Gastrocnemius medialis (tissue), 4 donors: ENCODE measurements around the gene BCL7B.

Experiments
- POLR2A ChIP-seq, 2 donors: fragments of 450-650 bp; IDR thresholded peaks; one replicate each; pipeline ENCODE4 v1.6.1; 2017; ENCODE audit warnings: antibody characterized with exemption in 2 of 2, mild to moderate bottlenecking in 2 of 2, moderate library complexity in 2 of 2
- TF ChIP-seq, protein P1 (sequence below), 5 experiments: fragments of 450-650 bp in 3 of 5; fragments of 200-600 bp in 2 of 5; sonication (generic) in 2 of 5; IDR thresholded peaks in 4 of 5; conservative IDR thresholded peaks in 1 of 5; 1 replicate in 4 of 5; 2 replicates in 1 of 5; pipeline ENCODE4 v1.5.1; 2016 to 2019; ENCODE audit warnings: antibody characterized with exemption in 5 of 5, mild to moderate bottlenecking in 3 of 5, moderate library complexity in 3 of 5

DNA sequence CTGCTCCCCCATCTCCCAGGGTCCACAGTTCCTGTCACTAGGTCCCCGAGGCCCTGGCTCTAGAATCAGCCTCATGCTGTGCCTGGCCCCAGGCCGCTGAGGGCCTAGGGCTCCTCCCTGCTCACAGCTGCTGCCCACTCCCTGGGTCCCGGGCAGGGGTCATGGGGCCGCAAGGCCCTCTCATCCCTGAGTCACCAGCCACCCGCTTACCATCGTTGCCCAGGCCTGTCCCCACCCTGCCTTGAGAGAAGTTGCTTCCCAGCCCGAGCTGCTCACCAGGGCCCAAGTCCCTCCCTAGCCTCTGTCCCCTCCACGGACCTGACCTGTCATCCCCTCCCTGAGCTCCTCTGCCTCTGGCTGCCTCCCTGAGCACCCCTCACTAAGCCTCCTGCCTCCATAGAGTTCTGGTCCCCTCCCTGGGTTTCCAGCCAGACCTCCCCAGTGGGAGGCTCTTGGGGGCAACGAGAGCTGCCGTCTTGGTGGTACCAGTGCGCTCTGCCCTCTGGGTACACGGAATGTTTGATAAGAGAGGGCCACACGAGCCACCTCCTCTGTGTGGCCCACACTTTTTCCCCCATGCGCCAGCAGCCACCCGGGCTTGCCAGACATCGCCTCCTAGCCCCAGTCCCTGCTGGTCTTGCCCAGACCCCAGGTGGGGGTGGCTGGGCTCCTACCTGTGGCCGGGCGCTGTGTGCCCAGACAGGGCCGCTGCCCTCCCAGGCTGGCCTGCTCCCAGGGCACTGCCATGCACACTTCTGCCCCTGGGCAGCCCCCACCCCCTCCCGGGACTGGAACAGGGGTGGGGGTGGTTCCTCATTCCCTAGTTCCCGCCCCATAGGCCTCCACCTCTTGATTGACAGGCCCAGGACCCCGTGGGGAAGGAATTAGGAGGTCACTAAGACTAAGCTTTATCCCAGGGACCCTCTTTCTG lies 45.5 kb upstream of the BCL7B start:
- TF ChIP-seq, protein P1, sequence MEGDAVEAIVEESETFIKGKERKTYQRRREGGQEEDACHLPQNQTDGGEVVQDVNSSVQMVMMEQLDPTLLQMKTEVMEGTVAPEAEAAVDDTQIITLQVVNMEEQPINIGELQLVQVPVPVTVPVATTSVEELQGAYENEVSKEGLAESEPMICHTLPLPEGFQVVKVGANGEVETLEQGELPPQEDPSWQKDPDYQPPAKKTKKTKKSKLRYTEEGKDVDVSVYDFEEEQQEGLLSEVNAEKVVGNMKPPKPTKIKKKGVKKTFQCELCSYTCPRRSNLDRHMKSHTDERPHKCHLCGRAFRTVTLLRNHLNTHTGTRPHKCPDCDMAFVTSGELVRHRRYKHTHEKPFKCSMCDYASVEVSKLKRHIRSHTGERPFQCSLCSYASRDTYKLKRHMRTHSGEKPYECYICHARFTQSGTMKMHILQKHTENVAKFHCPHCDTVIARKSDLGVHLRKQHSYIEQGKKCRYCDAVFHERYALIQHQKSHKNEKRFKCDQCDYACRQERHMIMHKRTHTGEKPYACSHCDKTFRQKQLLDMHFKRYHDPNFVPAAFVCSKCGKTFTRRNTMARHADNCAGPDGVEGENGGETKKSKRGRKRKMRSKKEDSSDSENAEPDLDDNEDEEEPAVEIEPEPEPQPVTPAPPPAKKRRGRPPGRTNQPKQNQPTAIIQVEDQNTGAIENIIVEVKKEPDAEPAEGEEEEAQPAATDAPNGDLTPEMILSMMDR (IDR thresholded peaks at IDR 0.05 in 4 of 5, conservative IDR thresholded peaks at IDR 0.05 in 1 of 5), result no peak
- no peak for TF ChIP-seq POLR2A (IDR thresholded peaks at IDR 0.05)
